Upper lobe of left lung (tissue), 6 donors: ENCODE data around the gene MED28. TPM values are rescaled to one million over a fixed set of nuclear protein-coding genes. Genes with fewer than 3 reads are reported as not detected.
"Not testable (repeated sequence)": the region's sequence is repeated elsewhere in the genome, so short reads cannot be mapped to it uniquely, and the experiment has no call there.

Experiments used
- ATAC-seq, 2 donors: fragments of 200-7000 bp; cut with Tn5 transposase; one replicate each; pipeline ENCODE4 v1.9.1; 2022; ENCODE audit warnings: mild to moderate bottlenecking in 2 of 2, moderate library complexity in 2 of 2; ENCODE audit not compliant: low FRiP score in 2 of 2
- DNase-seq, 2 donors: peaks; one replicate each; pipeline ENCODE4 v3.0.0-alpha.2; 2019 to 2020
- H3K27ac ChIP-seq, 4 donors: fragments of 200-600 bp; sonication (generic); one replicate each; pipeline ENCODE4 v1.5.1; 2016 to 2019
- H3K27me3 ChIP-seq, 4 donors: fragments of 200-600 bp; sonication (generic); one replicate each; pipeline ENCODE4 v1.5.1; 2017 to 2019
- H3K36me3 ChIP-seq, 4 donors: fragments of 200-600 bp; sonication (generic); one replicate each; pipeline ENCODE4 v1.5.1; 2016 to 2019
- H3K4me1 ChIP-seq, 4 donors: fragments of 200-600 bp; sonication (generic); one replicate each; pipeline ENCODE4 v1.5.1; 2018 to 2019
- H3K4me3 ChIP-seq, 4 donors: fragments of 200-600 bp; sonication (generic); one replicate each; pipeline ENCODE4 v1.5.1; 2017 to 2019; ENCODE audit warnings: mild to moderate bottlenecking in 2 of 4, moderate library complexity in 1 of 4
- H3K9me3 ChIP-seq, 4 donors: fragments of 200-600 bp; sonication (generic); one replicate each; pipeline ENCODE4 v1.5.1; 2018 to 2019
- CTCF ChIP-seq, 6 experiments: fragments of 450-650 bp in 4 of 6; fragments of 200-600 bp in 2 of 6; sonication (generic) in 2 of 6; IDR thresholded peaks; one replicate each; pipeline ENCODE4 v1.5.1; 2016 to 2019; ENCODE audit warnings: antibody characterized with exemption in 6 of 6
- EP300 ChIP-seq, 4 donors: sonication (generic); formaldehyde crosslinking; IDR thresholded peaks; one replicate each; pipeline ENCODE4 v1.5.1; 2017; ENCODE audit warnings: antibody characterized with exemption in 4 of 4, control low read depth in 2 of 4
- POLR2A ChIP-seq, 4 donors: fragments of 450-650 bp; IDR thresholded peaks; one replicate each; pipeline ENCODE4 v1.5.1; 2016 to 2017; ENCODE audit warnings: antibody characterized with exemption in 4 of 4, mild to moderate bottlenecking in 2 of 4
- POLR2AphosphoS5 ChIP-seq, 2 donors: sonication (generic); formaldehyde crosslinking; IDR thresholded peaks; one replicate each; pipeline ENCODE4 v1.5.1; 2017; ENCODE audit warnings: antibody characterized with exemption in 2 of 2
- WGBS, 2 donors: methylation state at CpG; one replicate each; pipeline ENCODE4 v1.1.5; 2017 to 2018; 5-methylcytosine and 5-hydroxymethylcytosine counted together
- total RNA-seq, 6 donors: library from RNA; depleted of rRNA in 4 of 6; stranded (reverse); fragments of >200 nt in 4 of 6; gene quantifications; one replicate each; pipeline versions ENCODE4 v1.1.0 to v1.2.1, GENCODE V29; 2016 to 2021
- donor health status: DM: no; HTN: no; CAD: no; lungs with moderate emphysema.
- donor health status: DM: no; HTN: yes; CAD: no; lungs with severe emphysema.

The MED28 gene
- total RNA-seq, 6 donors from 2014 or later = 14.7 to 56.2 (median 19.0) TPM

- Histone ChIP-seq H3K4me1 (no peaks in the 10 kb centered on the region), H3K27ac (no peak overlapping the region), H3K36me3 (no peaks in the 10 kb centered on the region), H3K9me3 (no peaks in the 10 kb centered on the region), H3K27me3 (no peaks in the 10 kb centered on the region), H3K4me3 (no peak overlapping the region)
- TF ChIP-seq CTCF (IDR thresholded peaks at IDR 0.05) = no peak
- no peak for TF ChIP-seq POLR2AphosphoS5 (IDR thresholded peaks at IDR 0.05)
- TF ChIP-seq EP300 (IDR thresholded peaks at IDR 0.05) = no peak
- no peak for TF ChIP-seq POLR2A (IDR thresholded peaks at IDR 0.05)
- WGBS, 2 donors = 83 to 90% methylated on average over 1 of the region's 1 CpG
- DNase-seq (no peak), ATAC-seq (no peak)
These were observed 42.6 kb downstream of the MED28 start for GRCh38 chr4:17657090-17657489.

- no peaks in the 10 kb centered on the region for H3K27me3 ChIP-seq
- no peaks in the 10 kb centered on the region for H3K9me3 ChIP-seq
- TF ChIP-seq CTCF (IDR thresholded peaks at IDR 0.05) (no peak), EP300 (IDR thresholded peaks at IDR 0.05) (no peak), POLR2AphosphoS5 (IDR thresholded peaks at IDR 0.05) (no peak), POLR2A (IDR thresholded peaks at IDR 0.05) (no peak)
- H3K4me3 ChIP-seq = no peak overlapping the region
- ATAC-seq = no peak
- DNase-seq = no peak
- H3K27ac ChIP-seq = no peak overlapping the region
- H3K4me1 ChIP-seq = no peaks in the 10 kb centered on the region
- H3K36me3 ChIP-seq = no peaks in the 10 kb centered on the region
- WGBS, 2 donors = 79 to 90% methylated on average over 9 of the region's 9 CpGs
These were observed 43.4 kb downstream of the MED28 start for GRCh38 chr4:17657849-17658248.

- H3K36me3 ChIP-seq, H3K9me3 ChIP-seq, H3K4me3 ChIP-seq, H3K27me3 ChIP-seq, H3K4me1 ChIP-seq, H3K27ac ChIP-seq, ATAC-seq: not testable (repeated sequence)
- WGBS, 2 donors = 91 to 98% methylated on average over 8 of the region's 8 CpGs
- DNase-seq = peak in 1 of 2 donors; percentile 19
These were observed 44.8 kb downstream of the MED28 start for GRCh38 chr4:17659196-17659595.

GRCh38 chr4:17662694-17663093, 48.3 kb downstream of the MED28 start:
- H3K36me3 ChIP-seq = no peaks in the 10 kb centered on the region
- no peak overlapping the region for H3K4me3 ChIP-seq
- ATAC-seq (no peak), DNase-seq (no peak)
- no peaks in the 10 kb centered on the region for H3K27me3 ChIP-seq
- TF ChIP-seq POLR2A (IDR thresholded peaks at IDR 0.05) (no peak), EP300 (IDR thresholded peaks at IDR 0.05) (no peak), POLR2AphosphoS5 (IDR thresholded peaks at IDR 0.05) (no peak), CTCF (IDR thresholded peaks at IDR 0.05) (no peak)
- 85 to 95% methylated on average over 3 of the region's 3 CpGs for WGBS, 2 donors
- H3K4me1 ChIP-seq = no peaks in the 10 kb centered on the region
- H3K27ac ChIP-seq = no peak overlapping the region
- no peaks in the 10 kb centered on the region for H3K9me3 ChIP-seq

GRCh38 chr4:17664755-17665154, 50.3 kb downstream of the MED28 start:
- Histone ChIP-seq H3K36me3 (no peaks in the 10 kb centered on the region), H3K27ac (no peak overlapping the region), H3K27me3 (no peaks in the 10 kb centered on the region), H3K9me3 (no peaks in the 10 kb centered on the region), H3K4me3 (no peak overlapping the region), H3K4me1 (no peaks in the 10 kb centered on the region)
- TF ChIP-seq EP300 (IDR thresholded peaks at IDR 0.05) = no peak
- TF ChIP-seq POLR2AphosphoS5 (IDR thresholded peaks at IDR 0.05) = no peak
- TF ChIP-seq CTCF (IDR thresholded peaks at IDR 0.05) = no peak
- TF ChIP-seq POLR2A (IDR thresholded peaks at IDR 0.05) = no peak
- no peak for ATAC-seq
- WGBS, 2 donors = 25 to 51% methylated on average over 4 of the region's 4 CpGs
- DNase-seq = no peak
